Muscle of leg (tissue), 11 donors: ENCODE data around the gene GRIK1. TPM values are rescaled to one million over a fixed set of nuclear protein-coding genes. Genes with fewer than 3 reads are reported as not detected.
A peak's percentile ranks its signal among the peaks of the same experiment; 100 is the strongest.

Experiments
- DNase-seq: peaks from one replicate; pipeline ENCODE4 v3.0.0; 2013
- H3K27ac ChIP-seq: one replicate; pipeline ENCODE4 v1.5.1; 2013; ENCODE audit warnings: mild to moderate bottlenecking, low read length, control low read depth
- H3K27me3 ChIP-seq: one replicate; pipeline ENCODE4 v1.6.1; 2013; ENCODE audit warnings: low read length; ENCODE audit not compliant: control insufficient read depth, insufficient read depth
- H3K36me3 ChIP-seq: one replicate; pipeline ENCODE4 v1.6.1; 2013; ENCODE audit warnings: low read length; ENCODE audit not compliant: control insufficient read depth, insufficient read depth
- H3K4me1 ChIP-seq: one replicate; pipeline ENCODE4 v1.6.1; 2013; ENCODE audit warnings: low read length; ENCODE audit not compliant: control insufficient read depth, insufficient read depth
- H3K4me3 ChIP-seq: one replicate; pipeline ENCODE4 v1.5.1; 2013; ENCODE audit warnings: low read length, control low read depth
- H3K9me3 ChIP-seq: replicated peaks from 2 replicates; pipeline ENCODE4 v1.6.1; 2013; ENCODE audit warnings: low read depth, low read length; ENCODE audit not compliant: control insufficient read depth
- WGBS: methylation state at CpG from one replicate; pipeline ENCODE4 v1.1.5; 2013; ENCODE audit warnings: missing lambda C conversion rate; ENCODE audit not compliant: insufficient coverage; 5-methylcytosine and 5-hydroxymethylcytosine counted together
- polyA plus RNA-seq, 8 donors: library from polyadenylated mRNA; unstranded; fragments of 120-200 nt; gene quantifications; one replicate each; pipeline versions ENCODE4 v1.2.1 to v1.2.3, GENCODE V29; 2013; ENCODE audit warnings: inconsistent platforms in 1 of 8, low replicate concordance in 1 of 8; ENCODE audit not compliant: insufficient read length in 8 of 8, insufficient read depth in 1 of 8
- total RNA-seq: library from RNA; stranded (reverse); fragments of 120-200 nt; gene quantifications from one replicate; pipeline ENCODE4 v1.2.4, GENCODE V29; 2013

The GRIK1 gene
- total and polyA plus RNA-seq, 9 donors, result 0.25 to 2.1 (median 0.39) TPM

DNA sequence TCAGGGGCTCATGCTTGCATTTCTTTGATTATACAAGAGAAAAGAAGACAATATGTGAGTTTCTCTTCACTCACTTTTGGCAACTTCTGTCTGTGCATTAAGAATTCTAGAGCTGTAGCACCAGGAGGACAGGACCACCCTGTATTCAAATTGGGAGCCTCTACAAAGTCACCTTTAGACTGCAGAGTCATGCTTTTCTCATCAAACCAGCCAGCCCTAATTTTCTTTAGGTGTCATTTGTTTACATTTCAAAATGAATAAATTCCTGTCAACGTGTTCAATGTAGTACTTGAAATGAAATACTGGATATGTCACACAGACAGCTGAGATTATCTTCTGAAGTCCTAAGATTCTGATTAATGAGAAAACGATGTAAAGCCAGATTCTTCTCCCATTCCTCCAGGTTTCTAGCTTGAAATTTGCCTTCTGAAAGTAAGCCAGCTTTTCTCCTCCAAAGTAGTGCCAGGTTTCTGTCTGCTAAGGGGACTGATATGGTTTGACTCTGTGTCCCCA, 177.2 kb downstream of the GRIK1 start:
- Histone ChIP-seq H3K9me3 (no peaks in the 10 kb centered on the region), H3K4me1 (no peaks in the 10 kb centered on the region), H3K27me3 (no peaks in the 10 kb centered on the region), H3K27ac (no peak overlapping the region), H3K4me3 (no peak overlapping the region), H3K36me3 (no peaks in the 10 kb centered on the region)
- WGBS, result no CpG with 5 or more reads among the region's 2 CpGs
- DNase-seq, result no peak

DNA sequence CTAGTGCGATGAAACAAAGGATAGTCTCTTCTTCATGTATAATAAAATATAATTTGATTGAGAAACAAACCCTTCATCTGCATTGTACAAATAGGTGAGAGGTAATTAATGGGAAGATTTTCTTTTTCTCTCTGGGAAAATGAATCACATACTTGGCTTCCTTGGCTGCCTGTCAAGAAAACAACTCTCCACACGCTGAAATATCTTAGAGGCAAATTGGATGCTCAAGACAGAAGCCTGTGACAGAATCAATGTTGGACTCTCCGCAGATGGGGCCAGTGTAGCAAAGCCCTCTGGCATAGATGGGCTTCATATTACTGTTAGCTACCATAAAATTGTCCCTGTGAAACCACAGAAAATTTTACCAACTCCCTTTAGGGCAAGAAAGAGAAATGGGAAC, 186.6 kb downstream of the GRIK1 start:
- Histone ChIP-seq H3K36me3 (no peaks in the 10 kb centered on the region), H3K27me3 (no peaks in the 10 kb centered on the region), H3K4me1 (no peaks in the 10 kb centered on the region), H3K9me3 (no peaks in the 10 kb centered on the region), H3K4me3 (no peak overlapping the region), H3K27ac (no peak overlapping the region)
- no CpG with 5 or more reads among the region's 3 CpGs for WGBS
- DNase-seq, result peak; percentile 23

DNA sequence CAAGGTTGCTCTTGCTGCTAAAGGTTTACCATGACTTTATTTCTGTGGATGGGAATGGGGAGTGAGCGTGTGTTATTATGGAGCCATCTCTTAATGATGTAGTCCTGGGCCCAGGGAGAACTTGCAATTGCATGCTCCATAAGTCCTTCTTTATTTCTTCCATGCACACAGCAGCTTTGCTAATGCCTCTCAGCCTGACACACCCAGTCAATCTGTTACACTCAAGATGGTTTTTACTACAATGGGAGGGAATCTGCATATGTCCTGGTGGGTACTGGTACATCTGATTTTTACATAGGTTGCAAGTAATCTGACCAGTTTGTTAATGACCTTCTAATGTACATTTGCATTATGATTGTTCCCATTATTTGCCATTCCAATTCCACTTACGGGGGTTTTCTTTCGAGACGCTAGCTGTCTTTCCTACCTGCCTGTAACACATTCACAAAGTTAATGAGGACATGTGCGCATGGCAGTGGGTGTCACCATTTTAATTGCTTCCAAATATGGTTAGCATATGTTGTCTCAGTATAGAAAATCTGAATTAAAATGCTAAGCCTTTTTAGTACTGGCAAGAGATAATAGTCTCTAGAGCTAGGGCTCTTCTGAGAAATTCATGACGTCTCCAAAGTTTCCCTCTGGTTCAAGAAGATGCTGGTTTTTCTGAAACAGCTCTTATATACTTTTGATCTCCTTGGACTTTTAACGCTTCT, 188.2 kb downstream of the GRIK1 start:
- DNase-seq, result no peak
- H3K27me3 ChIP-seq, result no peaks in the 10 kb centered on the region
- no peaks in the 10 kb centered on the region for H3K9me3 ChIP-seq
- H3K4me1 ChIP-seq, result no peaks in the 10 kb centered on the region
- no CpG with 5 or more reads among the region's 7 CpGs for WGBS
- H3K4me3 ChIP-seq, result no peak overlapping the region
- H3K27ac ChIP-seq, result no peak overlapping the region
- H3K36me3 ChIP-seq, result no peaks in the 10 kb centered on the region

DNA sequence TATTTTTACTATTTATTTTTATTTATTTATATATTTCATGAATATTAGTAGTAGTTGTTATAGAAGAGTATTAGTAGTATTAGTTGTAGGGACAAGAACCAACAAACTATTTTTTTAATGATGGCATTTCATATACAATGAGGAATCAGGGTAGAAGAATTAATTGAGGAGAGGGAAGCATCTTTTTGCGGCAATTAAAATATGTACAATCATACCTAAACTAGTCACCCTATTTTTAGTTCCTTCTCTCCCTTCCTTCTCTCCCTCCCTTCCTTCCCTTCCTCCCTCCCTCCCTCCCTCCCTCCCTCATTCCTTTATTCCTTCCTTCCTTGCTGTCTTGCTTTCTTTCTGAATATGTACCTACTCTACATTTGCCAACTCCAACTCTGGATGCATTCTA, 189.8 kb downstream of the GRIK1 start:
- WGBS, result no CpG with 5 or more reads among the region's 1 CpG
- no peak for DNase-seq
- H3K36me3 ChIP-seq, result no peaks in the 10 kb centered on the region

DNA sequence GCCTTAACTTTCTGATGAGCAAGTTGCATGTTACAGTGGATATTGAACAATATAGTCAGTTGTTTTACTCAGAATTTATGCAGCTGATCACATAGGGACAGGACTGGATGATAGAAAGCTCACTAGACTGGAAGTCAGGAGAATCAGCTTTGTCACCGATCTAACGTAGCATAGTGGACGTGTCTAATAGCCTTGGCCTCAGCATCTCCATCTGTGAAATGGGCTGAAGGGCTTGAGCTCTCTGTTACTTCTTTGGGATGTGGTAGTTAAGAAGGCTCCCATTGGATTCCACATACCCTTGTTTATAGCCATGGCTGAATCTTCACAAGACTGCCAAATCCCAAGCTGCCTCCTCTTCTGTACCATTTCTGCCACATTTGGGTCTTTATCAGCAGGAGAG, 190.6 kb downstream of the GRIK1 start:
- no peak overlapping the region for H3K27ac ChIP-seq
- no peaks in the 10 kb centered on the region for H3K4me1 ChIP-seq
- H3K36me3 ChIP-seq, result no peaks in the 10 kb centered on the region
- DNase-seq, result no peak
- no peak overlapping the region for H3K4me3 ChIP-seq
- H3K27me3 ChIP-seq, result no peaks in the 10 kb centered on the region
- WGBS, result 92% methylated on average over 2 of the region's 3 CpGs
- no peaks in the 10 kb centered on the region for H3K9me3 ChIP-seq

More for the DNA sequence above, 189.8 kb downstream of the GRIK1 start:
- Histone ChIP-seq H3K9me3 (no peaks in the 10 kb centered on the region), H3K4me3 (no peak overlapping the region), H3K4me1 (no peaks in the 10 kb centered on the region), H3K27ac (no peak overlapping the region), H3K27me3 (no peaks in the 10 kb centered on the region)

DNA sequence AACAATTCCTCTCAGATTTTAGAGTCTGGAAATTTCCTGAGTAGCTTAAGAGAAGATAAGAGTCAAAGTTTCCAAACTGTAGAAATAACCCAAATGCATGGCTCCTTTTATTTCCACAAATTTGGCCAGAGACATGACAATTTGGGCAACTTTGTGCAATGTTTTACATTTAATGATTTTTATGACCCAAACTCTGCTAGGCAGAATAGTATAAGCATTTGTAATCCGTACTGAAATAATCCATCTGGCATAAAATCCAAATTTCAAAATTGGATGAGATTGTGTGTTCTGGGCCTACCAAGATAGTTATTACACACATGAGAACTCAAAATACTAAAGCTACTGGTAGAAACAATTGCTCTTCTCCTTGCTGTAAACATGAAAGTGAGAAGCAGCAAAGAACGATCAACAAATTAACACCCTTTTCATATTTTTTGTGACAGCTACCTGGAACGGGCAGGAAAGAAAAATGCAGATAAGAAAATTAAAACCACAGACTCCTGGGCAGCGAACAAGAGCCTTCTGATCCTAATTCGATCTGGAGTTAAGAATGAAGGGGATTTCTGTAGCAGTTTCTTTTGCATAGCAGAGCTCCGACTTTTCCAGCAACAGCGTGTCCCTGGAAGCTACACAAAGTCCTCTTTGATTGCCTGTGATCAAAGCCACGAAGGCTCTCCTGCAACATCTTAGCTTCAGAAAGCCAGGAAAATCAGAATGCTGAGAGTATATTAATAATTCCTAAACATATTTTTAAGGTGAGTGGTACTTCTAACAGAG, 191.2 kb downstream of the GRIK1 start:
- peak; percentile 60 for DNase-seq
- no peaks in the 10 kb centered on the region for H3K27me3 ChIP-seq
- no CpG with 5 or more reads among the region's 8 CpGs for WGBS

DNA sequence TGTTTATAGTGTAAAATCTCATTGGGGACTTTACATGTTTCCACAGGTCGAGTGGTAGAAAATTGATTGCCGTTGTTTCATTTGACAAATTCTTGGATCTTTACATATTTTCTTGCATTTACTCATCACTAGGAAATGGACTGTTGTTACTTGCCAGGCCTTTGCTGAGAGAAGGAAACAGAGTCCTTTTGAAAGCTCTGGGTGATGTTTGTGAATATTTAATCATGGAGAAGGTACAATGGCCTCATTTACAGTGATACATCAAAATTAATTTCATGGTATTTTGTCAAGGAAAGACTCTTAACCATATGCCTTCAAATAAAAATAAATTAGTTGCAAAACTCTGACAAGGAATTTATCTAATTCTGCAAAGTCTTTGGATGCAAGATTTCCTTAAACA, 198.0 kb downstream of the GRIK1 start:
- Histone ChIP-seq H3K4me1 (peaks cover 2% of the 10 kb centered on the region), H3K9me3 (no peaks in the 10 kb centered on the region), H3K4me3 (no peak overlapping the region), H3K36me3 (no peaks in the 10 kb centered on the region), H3K27me3 (no peaks in the 10 kb centered on the region), H3K27ac (no peak overlapping the region)
- no peak for DNase-seq
- no CpG with 5 or more reads among the region's 2 CpGs for WGBS

More for the DNA sequence above, 191.2 kb downstream of the GRIK1 start:
- Histone ChIP-seq H3K4me1 (no peaks in the 10 kb centered on the region), H3K4me3 (no peak overlapping the region), H3K27ac (no peak overlapping the region), H3K9me3 (no peaks in the 10 kb centered on the region), H3K36me3 (no peaks in the 10 kb centered on the region)

DNA sequence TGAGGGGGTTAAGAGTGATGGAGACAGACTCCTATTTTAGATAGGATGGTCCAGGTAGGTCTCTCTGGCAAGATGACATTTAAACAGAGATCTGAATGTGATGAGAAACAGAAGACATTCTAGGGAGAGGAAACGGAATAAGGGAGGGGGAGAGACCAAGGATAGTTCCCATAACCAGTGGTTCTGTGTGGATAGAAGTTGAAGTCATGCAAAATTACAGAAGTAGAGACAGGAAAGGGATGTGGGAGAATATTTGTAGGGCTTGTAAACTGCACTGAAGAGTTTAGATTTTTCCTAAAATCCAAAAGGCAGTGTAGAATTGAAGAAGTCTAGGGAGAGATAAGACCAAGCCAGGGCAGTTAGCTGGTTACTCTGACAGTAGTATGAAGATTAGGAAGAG, 200.6 kb downstream of the GRIK1 start:
- H3K27me3 ChIP-seq, result no peaks in the 10 kb centered on the region
- peaks cover 2% of the 10 kb centered on the region for H3K4me1 ChIP-seq
- H3K36me3 ChIP-seq, result no peaks in the 10 kb centered on the region
- no peak overlapping the region for H3K4me3 ChIP-seq
- peak; percentile 11 for DNase-seq
- H3K27ac ChIP-seq, result no peak overlapping the region
- WGBS, result 31% methylated on average over 1 of the region's 1 CpG
- H3K9me3 ChIP-seq, result no peaks in the 10 kb centered on the region

DNA sequence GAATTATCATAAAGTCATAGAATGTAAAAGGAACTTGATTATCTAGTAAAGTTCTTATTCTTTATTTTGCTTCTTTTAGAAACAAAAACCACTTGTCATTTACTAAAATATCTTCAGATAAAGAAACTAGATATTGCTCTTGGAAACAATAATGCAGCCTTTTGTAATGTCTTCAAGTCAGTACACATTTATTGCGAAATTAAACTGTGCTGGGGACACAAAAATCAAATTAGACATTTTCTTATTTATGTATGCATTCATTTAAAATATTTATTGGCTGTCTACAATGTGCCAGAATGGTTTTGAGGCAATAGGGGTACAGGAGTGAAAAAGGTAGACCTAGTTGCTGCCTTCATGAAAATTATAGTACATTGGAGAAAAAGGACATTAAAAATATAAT, 201.1 kb downstream of the GRIK1 start:
- Histone ChIP-seq H3K36me3 (no peaks in the 10 kb centered on the region), H3K27me3 (no peaks in the 10 kb centered on the region), H3K4me1 (peaks cover 2% of the 10 kb centered on the region), H3K27ac (no peak overlapping the region), H3K4me3 (no peak overlapping the region), H3K9me3 (no peaks in the 10 kb centered on the region)
- DNase-seq, result no peak
- WGBS, result no CpG with 5 or more reads among the region's 1 CpG

DNA sequence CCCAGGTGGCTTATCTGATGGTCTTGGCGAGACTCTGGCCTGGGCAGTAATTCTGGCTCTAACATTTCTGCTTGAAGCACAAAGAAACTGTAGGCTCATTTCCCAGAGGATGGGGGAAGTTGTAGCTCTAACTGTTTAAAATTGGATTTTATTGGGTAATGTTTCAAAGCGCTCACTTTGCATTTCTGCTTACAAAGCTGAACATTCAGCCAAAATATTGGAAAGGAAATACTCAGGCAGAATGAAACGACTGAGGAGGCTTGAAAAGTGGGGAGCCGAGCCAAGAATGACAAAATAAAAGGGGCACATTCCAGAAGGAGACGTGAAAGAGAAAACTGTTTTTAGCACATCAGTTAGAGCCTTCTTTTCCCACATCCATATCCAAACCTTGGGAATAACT, 202.6 kb downstream of the GRIK1 start:
- DNase-seq, result peak; percentile 89
- H3K36me3 ChIP-seq, result no peaks in the 10 kb centered on the region
- no peak overlapping the region for H3K27ac ChIP-seq
- H3K9me3 ChIP-seq, result no peaks in the 10 kb centered on the region
- peaks cover 2% of the 10 kb centered on the region for H3K4me1 ChIP-seq
- no CpG with 5 or more reads among the region's 5 CpGs for WGBS
- no peaks in the 10 kb centered on the region for H3K27me3 ChIP-seq
- H3K4me3 ChIP-seq, result no peak overlapping the region
